Measurements from ENCODE around the gene MRI1. TPM values are rescaled to one million over a fixed set of nuclear protein-coding genes. Genes with fewer than 3 reads are reported as not detected.

MRI1 gene
- total and polyA plus RNA-seq, 2 donors (not counting 3 experiments of a cell fraction or from before 2014, with no cell fraction given), result 56.2 to 63.2 TPM

DNA sequence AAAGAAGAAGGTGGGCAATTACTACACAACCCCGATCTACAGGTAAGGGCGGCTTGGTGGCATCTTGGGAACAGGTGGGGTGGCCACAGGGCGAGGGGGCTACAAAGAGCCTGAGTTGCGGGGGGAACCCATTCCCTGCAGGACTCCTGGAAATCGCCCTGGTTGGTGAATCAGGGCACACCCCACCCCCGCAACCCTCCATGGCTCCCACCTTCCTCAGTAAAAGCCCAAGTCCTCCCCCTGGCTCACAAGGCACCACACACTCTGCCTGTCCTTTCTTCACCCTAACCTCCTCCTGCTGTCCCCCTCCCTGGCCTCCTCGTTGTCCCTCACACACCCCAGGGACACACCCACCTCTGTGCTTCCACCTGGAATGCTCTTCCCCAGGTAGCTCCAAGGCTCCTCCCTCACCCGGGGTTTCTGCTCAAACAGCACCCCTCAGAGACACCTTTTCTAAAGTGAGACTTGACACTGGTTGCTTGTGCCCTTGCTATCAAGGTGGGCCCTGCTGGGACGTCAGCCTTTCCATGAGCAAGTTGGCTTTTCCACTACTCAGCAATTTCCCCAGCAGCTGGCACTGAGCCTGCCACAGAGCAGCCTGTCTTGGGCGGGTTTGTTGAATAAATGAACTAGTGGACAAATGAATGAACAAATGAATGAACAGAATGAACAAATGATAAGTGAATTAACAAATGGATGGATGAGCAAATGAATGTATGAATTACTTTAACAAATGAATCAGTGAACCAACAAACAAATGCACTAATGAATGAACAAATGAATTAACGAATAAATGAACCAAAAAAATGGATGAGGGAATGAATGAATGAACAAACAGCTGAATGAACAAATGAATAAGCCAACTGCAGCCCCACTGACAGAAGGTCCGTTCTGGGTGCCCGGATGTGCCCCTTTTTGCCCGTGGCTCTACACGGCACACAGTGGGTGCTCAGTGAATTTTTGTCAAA, 6.2 kb upstream of the MRI1 start:
- FAIRE-seq, result no peak
- no peak overlapping the region for H3K4me2 ChIP-seq (ENCODE audit: insufficient read depth, low read length)
- intact Hi-C loops (cut with micrococcal nuclease), result no loop called here
- H3K27me3 ChIP-seq (ENCODE audit: control insufficient read depth in 2 of 2, insufficient read depth in 2 of 2, low read length in 2 of 2), result no peaks in the 10 kb centered on the region
- no peaks in the 10 kb centered on the region for H3K9me3 ChIP-seq (replicated peaks; ENCODE audit: control insufficient read depth, insufficient read depth, low read length)
- H3K79me2 ChIP-seq (ENCODE audit: control insufficient read depth, insufficient read depth, low read length), result no peaks in the 10 kb centered on the region
- H3K4me3 ChIP-seq (replicated peaks in 1 of 3; ENCODE audit: insufficient read depth in 1 of 3, low read depth in 1 of 3, low read length in 3 of 3), result no peak overlapping the region
- H3K4me1 ChIP-seq (ENCODE audit: control insufficient read depth, extremely low read depth, insufficient read depth, low read length), result no peaks in the 10 kb centered on the region
- H3K9me1 ChIP-seq (replicated peaks; ENCODE audit: control insufficient read depth, extremely low read depth, insufficient read depth, low read length), result no peaks in the 10 kb centered on the region
- no peak overlapping the region for H3K9ac ChIP-seq (replicated peaks; ENCODE audit: extremely low read depth, insufficient read depth, low read length)
- TF ChIP-seq POLR2AphosphoS5 (IDR thresholded peaks at IDR 0.05; ENCODE audit: insufficient read depth, low read depth, low read length), result no peak
- TF ChIP-seq MYC (IDR thresholded peaks at IDR 0.05; ENCODE audit: low read depth, low read length), result no peak
- no peak for TF ChIP-seq CTCF (IDR thresholded peaks at IDR 0.05; ENCODE audit: extremely low read depth in 1 of 2, insufficient read depth in 1 of 2, low read depth in 1 of 2, low read length in 2 of 2)
- TF ChIP-seq GATA2 (IDR thresholded peaks at IDR 0.05; ENCODE audit: insufficient read depth, insufficient read length, low read depth, low read length), result no peak
- TF ChIP-seq EZH2 (IDR thresholded peaks at IDR 0.05; ENCODE audit: borderline replicate concordance, low read depth, low read length, severe bottlenecking), result no peak
- TF ChIP-seq FOS (IDR thresholded peaks at IDR 0.05; ENCODE audit: borderline replicate concordance, insufficient read depth, low read length), result no peak
- no peak for TF ChIP-seq JUN (IDR thresholded peaks at IDR 0.05; ENCODE audit: borderline replicate concordance, insufficient read depth, insufficient read length, low read depth)
- TF ChIP-seq, protein P1, sequence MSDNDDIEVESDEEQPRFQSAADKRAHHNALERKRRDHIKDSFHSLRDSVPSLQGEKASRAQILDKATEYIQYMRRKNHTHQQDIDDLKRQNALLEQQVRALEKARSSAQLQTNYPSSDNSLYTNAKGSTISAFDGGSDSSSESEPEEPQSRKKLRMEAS (IDR thresholded peaks at IDR 0.05; ENCODE audit: insufficient read depth, insufficient read length), result no peak
- no peak for TF ChIP-seq POLR2A (IDR thresholded peaks at IDR 0.05; ENCODE audit: low read depth, low read length)
- peaks cover 32 to 56% of the 10 kb centered on the region in 2 experiments for H3K36me3 ChIP-seq (ENCODE audit: control insufficient read depth in 2 of 2, extremely low read depth in 1 of 2, insufficient read depth in 2 of 2, low read length in 2 of 2)
- BruUV-seq (replicated peaks), result no TSS peak
- H2AFZ ChIP-seq (ENCODE audit: low read depth, low read length), result no peak overlapping the region
- ChIA-PET POLR2A (no interaction called here), CTCF (no interaction called here)
- dilution Hi-C loops (cut with MboI; ENCODE audit: extremely low pct_ligation_motif_present, low sequenced_read_pairs), result no loop called here
- H4K20me1 ChIP-seq (replicated peaks; ENCODE audit: control insufficient read depth, extremely low read depth, insufficient read depth, low read length), result no peaks in the 10 kb centered on the region
- H3K27ac ChIP-seq (ENCODE audit: insufficient read depth, low read depth, low read length), result no peak overlapping the region
- DNase-seq (ENCODE audit: low read depth, low spot score), result no peak

Measured in endothelial cell of umbilical vein (primary cell).